ENCODE results near the gene CCDC106.

Gene CCDC106

GRCh38 chr19:55666343-55667005 lies 18.5 kb downstream of the CCDC106 start:
- H3K4me3 ChIP-seq (ENCODE audit: low read depth, low read length), result no peak overlapping the region

DNA sequence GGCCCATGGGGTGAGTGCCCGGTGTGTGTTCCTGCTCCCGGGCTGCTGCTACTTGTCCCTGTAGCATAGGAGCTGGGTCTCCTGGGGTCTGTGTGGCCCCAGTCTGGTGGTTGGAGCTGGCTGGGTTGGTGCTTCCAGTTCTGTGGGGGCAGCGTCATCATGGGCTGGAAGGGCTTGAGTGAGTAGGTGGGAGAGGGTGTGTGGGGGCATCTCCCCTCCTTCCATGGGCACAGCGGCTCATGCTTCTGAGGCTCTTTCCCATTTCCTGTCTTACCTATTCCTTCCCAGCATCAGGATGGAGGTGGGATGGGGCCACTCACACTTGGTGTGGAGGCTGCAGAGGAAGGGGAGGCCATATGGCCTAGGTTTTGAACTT lies 19.0 kb downstream of the CCDC106 start:
- H3K4me3 ChIP-seq (ENCODE audit: low read depth, low read length), result no peak overlapping the region

DNA sequence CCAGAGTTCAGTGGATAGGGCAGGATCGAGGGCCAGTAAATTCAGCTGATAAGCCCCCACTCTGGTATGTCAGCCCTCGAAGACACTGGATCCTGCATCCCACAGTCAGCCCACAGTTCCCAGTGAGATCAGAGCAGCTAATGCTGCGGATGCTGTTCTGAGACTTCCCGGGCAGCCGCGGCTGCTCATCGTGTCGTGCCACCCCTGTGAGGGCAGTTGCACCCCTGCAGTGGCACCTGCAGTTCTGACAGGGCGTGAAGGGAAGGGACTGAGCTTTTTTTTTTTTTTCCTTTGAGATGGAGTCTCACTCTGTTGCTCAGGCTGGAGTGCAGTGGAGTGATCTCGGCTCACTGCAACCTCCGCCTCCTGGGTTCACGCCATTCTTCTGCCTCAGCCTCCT lies 19.5 kb downstream of the CCDC106 start:
- H3K4me3 ChIP-seq (ENCODE audit: low read depth, low read length), result no peak overlapping the region

- H3K4me3 ChIP-seq (ENCODE audit: low read depth, low read length), result no peak overlapping the region
These were observed 19.9 kb downstream of the CCDC106 start for GRCh38 chr19:55667958-55668357.

DNA sequence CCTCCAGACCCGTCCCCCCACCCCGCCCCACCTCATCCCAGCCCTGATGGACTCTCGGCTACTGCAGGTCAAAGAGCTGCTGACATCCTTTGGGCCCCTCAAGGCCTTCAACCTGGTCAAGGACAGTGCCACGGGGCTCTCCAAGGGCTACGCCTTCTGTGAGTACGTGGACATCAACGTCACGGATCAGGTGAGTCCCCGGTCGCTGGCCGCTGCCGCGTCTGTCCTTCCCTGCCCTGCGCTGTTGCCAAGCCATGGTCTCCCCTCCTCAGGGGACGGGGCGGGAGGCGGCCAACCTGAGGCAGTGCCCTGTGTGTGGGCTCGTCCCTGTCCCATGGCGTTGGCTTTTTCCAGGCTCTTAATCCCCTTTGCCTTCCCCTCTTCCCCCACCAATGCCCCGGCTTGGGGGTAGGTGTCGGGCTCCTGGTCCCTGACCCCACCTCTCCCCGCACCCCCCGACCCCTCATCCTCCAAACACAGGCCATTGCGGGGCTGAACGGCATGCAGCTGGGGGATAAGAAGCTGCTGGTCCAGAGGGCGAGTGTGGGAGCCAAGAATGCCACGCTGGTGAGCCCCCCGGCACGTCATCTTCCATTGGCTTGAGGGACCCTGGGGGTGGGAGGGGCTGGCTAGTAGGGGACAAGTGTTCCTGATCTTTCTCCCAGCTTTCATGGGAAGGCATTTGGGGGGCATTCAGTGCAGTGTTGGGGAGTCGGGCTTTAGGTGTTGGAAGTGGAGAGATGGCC lies 20.8 kb downstream of the CCDC106 start:
- H3K4me3 ChIP-seq (ENCODE audit: low read depth, low read length), result no peak overlapping the region

DNA sequence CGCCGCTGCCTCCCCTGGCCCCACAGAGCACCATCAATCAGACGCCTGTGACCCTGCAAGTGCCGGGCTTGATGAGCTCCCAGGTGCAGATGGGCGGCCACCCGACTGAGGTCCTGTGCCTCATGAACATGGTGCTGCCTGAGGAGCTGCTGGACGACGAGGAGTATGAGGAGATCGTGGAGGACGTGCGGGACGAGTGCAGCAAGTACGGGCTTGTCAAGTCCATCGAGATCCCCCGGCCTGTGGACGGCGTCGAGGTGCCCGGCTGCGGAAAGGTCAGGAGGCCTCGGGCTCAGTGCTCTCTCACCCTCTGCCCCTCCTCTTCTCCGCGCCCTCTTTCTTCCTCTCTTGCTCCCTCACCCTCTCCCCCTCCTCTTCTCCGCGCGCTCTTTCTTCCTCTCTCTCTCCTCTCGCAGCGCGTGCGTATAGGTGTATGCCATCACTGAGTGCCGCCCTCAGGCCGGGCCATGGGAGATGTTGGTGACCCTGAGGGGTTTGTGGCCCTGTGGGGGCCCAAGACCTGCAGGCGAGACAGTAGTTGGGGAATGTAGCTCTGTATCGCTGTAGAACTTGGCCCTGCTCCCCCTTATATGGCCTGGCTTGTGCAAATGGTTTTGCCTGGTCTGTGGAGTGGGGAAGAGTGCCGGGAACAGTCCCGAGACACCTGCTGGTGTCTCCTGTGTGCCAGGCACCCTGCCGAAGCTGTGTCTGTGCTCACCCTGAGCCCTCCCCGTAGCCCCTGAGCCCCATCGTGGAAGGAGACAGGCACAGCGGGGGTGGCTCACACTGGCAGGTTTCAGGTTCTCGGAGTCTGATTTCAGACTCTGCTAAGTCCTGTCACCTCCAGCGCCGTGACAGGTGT lies 21.6 kb downstream of the CCDC106 start:
- H3K4me3 ChIP-seq (ENCODE audit: low read depth, low read length), result no peak overlapping the region

GRCh38 chr19:55670280-55671053 lies 22.5 kb downstream of the CCDC106 start:
- H3K4me3 ChIP-seq (ENCODE audit: low read depth, low read length), result no peak overlapping the region

- H3K4me3 ChIP-seq (ENCODE audit: low read depth, low read length), result no peak overlapping the region
These were observed 23.0 kb downstream of the CCDC106 start for GRCh38 chr19:55671054-55671378.

DNA sequence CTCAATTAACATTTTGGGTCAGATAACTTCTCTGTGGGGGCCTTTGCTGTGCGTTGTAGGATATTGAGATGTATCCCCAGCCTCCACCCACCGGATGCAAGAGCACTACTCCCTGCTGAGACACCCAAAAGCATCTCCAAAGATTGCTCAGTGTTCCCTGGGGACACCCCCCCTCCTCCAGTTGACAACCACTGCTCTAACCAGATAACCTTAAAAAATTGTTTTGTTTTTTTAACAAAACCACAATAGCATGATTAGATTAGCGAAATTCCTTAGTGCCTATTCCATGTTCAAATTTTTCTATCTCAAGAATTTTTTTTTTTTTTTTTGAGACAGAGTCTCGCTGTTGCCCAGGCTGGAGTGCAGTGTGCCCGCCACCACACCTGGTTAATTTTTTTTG lies 24.4 kb downstream of the CCDC106 start:
- no peak overlapping the region for H3K4me3 ChIP-seq (ENCODE audit: low read depth, low read length)

GRCh38 chr19:55673465-55673864 lies 25.5 kb downstream of the CCDC106 start:
- H3K4me3 ChIP-seq (ENCODE audit: low read depth, low read length), result no peak overlapping the region

DNA sequence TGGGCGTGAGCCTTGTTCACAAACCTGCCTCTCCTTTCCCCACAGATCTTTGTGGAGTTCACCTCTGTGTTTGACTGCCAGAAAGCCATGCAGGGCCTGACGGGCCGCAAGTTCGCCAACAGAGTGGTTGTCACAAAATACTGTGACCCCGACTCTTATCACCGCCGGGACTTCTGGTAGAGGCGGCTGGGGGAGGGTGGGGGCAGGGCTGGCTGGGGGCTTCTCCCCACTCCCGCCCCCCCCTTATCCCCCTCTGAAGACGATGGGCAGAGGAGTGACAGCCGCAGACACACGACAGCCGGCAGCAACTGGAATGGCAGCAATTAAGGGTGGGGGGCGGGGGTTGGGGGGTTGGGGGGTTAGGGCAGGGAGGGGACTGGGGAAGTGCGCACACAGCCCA lies 25.9 kb downstream of the CCDC106 start:
- no peak overlapping the region for H3K4me3 ChIP-seq (ENCODE audit: low read depth, low read length)

GRCh38 chr19:55674459-55674840 lies 26.4 kb downstream of the CCDC106 start:
- H3K4me3 ChIP-seq (ENCODE audit: low read depth, low read length), result peak overlapping the region; percentile 94

GRCh38 chr19:55674841-55675660 lies 27.0 kb downstream of the CCDC106 start, which contains the start of gene EPN1:
Gene EPN1 (plus strand): TSS chr19:55675226. CDS start chr19:55678628, 3,402 bp downstream.
- peak within 1 kb of the TSS; percentile 94 for H3K4me3 ChIP-seq (ENCODE audit: low read depth, low read length)

GRCh38 chr19:55675661-55676354 lies 27.8 kb downstream of the CCDC106 start:
- peak overlapping the region; percentile 94 for H3K4me3 ChIP-seq (ENCODE audit: low read depth, low read length)

DNA sequence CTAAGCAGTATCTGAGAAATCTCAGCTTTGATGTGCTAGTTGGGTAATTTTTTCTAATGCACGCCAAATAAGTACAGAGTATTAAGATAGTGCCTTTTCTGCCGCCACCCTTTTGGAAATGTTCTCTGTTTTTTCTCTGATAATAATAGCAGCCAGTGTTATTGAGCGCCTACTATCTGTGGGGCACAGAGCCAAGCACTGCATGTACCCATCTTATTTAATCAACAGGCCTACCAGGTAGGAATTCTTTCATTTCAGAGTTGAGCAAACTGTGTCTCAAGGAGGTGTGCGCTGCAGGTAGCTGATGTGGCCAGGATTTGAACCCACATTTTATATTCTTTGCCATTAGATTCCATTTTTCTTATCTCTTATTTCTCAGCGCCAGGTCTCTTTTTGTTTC lies 28.4 kb downstream of the CCDC106 start:
- H3K4me3 ChIP-seq (ENCODE audit: low read depth, low read length), result no peak overlapping the region

- H3K4me3 ChIP-seq (ENCODE audit: low read depth, low read length), result no peak overlapping the region
These were observed 29.0 kb downstream of the CCDC106 start for GRCh38 chr19:55676889-55677505.

GRCh38 chr19:55677572-55678028 lies 29.6 kb downstream of the CCDC106 start:
- no peak overlapping the region for H3K4me3 ChIP-seq (ENCODE audit: low read depth, low read length)

GRCh38 chr19:55678121-55678671 lies 30.2 kb downstream of the CCDC106 start:
- H3K4me3 ChIP-seq (ENCODE audit: low read depth, low read length), result no peak overlapping the region
